Embryonic facial prominence (tissue), 1 donor: ENCODE measurements around the gene RFXAP.

Experiments
- DNase-seq: peaks from one replicate; pipeline ENCODE4 v3.0.0-alpha.2; 2016; ENCODE audit errors: extremely low spot score

RFXAP gene

DNA sequence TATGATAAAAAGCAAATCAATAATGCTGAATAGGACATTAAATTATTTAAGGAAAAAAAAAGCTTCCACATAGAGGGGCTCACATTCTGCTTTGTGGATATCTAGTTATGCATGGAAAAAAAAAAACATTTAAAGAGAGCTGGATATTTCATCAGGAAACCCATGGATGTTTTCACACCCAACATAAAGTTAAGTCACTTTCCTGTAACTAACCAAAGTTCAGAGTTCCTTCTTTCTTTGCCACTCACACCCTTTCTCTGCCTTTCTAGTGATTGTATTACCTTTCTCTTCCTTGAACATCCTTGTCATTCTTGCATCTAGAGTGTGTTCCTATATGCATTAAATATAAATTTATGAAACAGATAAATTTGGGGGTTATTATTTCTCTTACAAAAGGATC is 47.2 kb downstream of the RFXAP start:
- no peak for DNase-seq

DNA sequence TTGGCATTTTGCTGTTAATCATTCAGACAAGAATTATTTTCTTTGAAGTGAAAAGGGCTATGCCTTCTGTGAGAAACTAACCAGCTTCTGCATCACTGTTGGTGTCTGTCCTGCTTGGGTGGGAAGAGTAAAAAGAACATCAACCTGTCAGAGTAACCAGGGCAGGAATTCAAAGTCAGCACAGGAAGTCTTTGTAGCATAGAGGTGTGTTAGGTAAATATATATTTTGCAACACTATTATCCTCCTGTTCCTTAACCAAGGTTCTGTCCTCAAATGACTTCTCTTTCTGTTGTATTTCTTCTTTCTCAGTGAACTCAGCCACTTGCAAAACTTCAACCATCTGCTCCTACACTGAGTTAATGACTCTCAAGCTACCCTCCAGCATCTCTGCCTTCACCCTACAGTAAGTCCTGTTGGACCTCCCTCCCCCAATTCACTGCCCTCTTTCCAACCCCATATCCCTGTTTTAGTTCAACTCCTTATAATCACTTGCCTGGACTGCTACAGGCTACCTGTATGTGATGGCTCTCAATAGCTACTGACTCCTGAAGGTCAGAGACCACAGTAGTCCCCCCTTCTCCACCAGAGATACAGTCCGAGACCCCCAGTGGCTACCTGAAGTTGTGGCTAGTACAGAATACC is 51.1 kb downstream of the RFXAP start:
- no peak for DNase-seq

DNA sequence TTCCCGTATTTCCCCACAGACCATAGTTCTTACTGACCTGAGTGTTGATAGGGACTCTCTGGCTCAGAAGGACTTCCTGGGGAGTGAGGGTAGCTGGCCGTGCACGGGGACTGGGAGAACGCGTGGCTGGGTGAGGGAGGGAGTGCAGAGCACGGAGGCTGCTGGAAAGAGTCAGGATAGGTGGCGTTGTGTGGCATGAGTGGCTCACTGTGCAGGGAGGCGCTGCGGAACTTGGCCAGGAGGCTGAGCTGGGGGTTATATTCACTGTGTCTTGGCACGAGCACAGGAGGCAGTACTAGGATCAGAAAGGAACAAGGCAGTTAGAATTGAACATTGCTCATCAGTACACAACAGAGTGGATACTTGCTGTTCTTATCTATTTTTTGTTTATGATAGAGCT is 53.6 kb downstream of the RFXAP start:
- DNase-seq: no peak

DNA sequence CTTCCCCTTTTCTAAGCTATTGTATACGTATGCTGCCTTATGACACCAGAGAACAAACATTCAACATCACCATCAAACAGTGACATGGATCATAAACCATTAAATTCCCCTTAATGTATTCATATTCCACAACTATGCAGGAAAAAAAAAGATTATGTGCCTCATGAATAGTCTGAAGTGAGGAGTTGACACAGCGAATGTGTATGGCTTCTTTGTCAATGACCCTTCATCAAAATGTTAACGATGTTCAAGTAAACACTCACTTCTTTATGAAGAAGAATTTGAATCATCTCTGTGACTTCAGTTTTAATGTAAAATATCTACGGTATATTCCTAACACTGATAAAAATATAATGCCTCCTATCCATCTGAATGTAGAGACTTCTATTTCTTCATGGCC is 56.4 kb downstream of the RFXAP start:
- no peak for DNase-seq

DNA sequence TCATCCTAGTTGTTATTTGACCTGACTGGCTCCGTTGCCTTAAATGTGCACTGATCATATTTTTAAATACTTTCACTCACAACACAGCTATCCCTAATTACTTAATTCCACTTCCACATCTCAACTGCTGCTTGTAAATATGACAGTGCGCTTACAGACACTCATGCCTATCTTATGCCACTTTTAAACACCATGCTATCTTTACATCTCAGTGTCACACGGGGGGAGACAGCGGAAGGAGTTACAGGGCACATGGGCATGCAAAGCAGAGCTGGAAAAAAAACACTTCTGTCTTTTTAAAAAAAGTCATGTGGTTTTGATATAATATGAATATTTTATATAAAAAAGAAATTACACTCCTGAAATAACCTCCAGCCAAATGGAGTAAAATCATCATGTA is 56.9 kb downstream of the RFXAP start:
- no peak for DNase-seq
